KOPT-K1 (cell line): ENCODE measurements around the gene MPZL2.

Source experiments
- H3K27ac ChIP-seq: fragments of 200-600 bp; sonication (generic); 2 replicates; pipeline ENCODE4 v1.5.1; 2016; ENCODE audit warnings: antibody characterized with exemption, mild to moderate bottlenecking, low read depth, low read length; ENCODE audit not compliant: poor library complexity, severe bottlenecking
- H3K36me3 ChIP-seq: fragments of 200-600 bp; sonication (generic); 2 replicates; pipeline ENCODE4 v1.5.1; 2017; ENCODE audit warnings: antibody characterized with exemption, mild to moderate bottlenecking, low read length, moderate library complexity; ENCODE audit not compliant: insufficient read depth
- H3K9me3 ChIP-seq: fragments of 200-600 bp; sonication (generic); 2 replicates; pipeline ENCODE4 v1.5.1; 2017; ENCODE audit warnings: antibody characterized with exemption, low read length, mild to moderate bottlenecking; ENCODE audit not compliant: insufficient read depth, poor library complexity, severe bottlenecking

Gene MPZL2

DNA sequence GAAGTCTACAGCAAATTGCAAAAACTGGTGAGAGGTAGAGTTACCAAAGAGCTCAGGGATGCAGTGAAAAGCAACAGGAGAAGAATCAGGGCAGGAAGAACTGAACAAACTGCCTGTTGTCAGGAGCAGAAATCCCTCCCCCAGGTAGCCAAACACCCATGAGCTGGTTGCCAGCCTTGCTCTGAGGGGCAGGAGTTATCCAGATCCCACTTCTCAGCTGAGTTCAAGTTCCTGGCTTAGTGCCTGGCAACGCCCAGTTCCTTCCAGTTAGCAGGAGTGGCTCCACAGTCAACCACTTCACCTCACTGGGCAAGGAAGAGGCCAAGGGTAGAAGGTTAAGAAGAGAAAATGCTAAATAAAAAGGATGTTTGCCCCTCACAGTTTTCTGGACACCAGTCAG is 1.9 kb upstream of the MPZL2 start:
- Histone ChIP-seq H3K9me3 (no peaks in the 10 kb centered on the region), H3K27ac (no peak overlapping the region), H3K36me3 (no peaks in the 10 kb centered on the region)

GRCh38 chr11:118264569-118265465 is 720 bp upstream of the MPZL2 start:
- H3K36me3 ChIP-seq: no peaks in the 10 kb centered on the region
- H3K9me3 ChIP-seq: no peaks in the 10 kb centered on the region
- H3K27ac ChIP-seq: no peak overlapping the region

DNA sequence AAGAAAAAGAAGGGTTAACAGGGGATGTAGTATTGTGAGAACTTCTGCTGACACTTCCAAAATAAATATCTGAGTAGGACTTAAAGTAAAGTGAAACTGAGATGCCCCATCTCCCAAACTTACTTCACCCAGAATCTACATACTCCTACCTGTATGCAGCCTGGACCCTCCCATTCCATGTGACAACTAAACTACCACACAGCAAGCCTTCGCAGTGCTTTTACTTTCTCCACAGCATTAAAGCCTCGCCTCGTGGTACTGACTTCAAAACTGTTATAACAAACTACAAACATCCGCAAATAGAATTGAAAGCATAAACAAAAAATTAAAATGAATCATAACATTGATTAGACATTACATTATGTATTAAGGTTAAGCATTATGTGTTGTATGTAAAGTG is 985 bp downstream of the MPZL2 start:
- no peak overlapping the region for H3K27ac ChIP-seq

DNA sequence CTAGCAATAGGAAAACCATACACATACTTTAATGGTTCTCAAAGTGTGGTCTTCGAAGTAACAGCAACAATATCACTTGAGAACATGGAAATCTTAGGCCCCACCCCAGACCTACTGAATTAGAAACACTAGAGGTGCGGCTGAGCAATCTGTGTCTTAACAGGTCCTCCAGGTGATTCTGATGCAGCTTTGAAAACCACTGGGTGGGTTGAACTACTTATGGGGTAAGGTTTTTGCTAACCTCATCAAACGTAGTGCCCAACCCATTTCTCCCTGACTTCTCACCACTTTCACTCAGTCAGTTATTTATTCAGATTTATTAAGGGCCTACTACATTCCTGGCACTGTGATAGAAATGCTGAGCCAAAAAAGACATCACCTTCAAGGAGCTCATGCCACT is 3.7 kb downstream of the MPZL2 start:
- H3K36me3 ChIP-seq: no peaks in the 10 kb centered on the region
- H3K27ac ChIP-seq: no peak overlapping the region
- H3K9me3 ChIP-seq: no peaks in the 10 kb centered on the region

More for the DNA sequence above, 985 bp downstream of the MPZL2 start:
- Histone ChIP-seq H3K9me3 (no peaks in the 10 kb centered on the region), H3K36me3 (no peaks in the 10 kb centered on the region)

DNA sequence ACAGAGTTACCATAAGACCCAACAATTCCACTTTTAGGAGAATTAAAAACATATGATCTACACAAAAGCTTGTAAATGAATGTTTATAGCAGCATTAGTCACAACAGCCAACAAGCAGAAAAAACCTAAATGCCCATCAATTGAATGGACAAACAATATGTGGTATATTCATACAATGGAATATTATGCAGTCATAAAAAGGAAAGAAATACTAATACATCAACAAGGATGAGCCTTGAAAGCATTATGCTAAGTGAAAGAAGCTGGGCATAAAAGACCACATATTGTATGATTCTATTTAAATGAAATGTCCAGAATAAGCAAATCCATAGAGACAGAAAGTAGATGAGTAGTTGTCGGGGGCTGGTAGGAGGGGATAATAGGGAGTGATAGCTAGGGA is 5.0 kb downstream of the MPZL2 start:
- Histone ChIP-seq H3K36me3 (no peaks in the 10 kb centered on the region), H3K27ac (no peak overlapping the region), H3K9me3 (no peaks in the 10 kb centered on the region)

DNA sequence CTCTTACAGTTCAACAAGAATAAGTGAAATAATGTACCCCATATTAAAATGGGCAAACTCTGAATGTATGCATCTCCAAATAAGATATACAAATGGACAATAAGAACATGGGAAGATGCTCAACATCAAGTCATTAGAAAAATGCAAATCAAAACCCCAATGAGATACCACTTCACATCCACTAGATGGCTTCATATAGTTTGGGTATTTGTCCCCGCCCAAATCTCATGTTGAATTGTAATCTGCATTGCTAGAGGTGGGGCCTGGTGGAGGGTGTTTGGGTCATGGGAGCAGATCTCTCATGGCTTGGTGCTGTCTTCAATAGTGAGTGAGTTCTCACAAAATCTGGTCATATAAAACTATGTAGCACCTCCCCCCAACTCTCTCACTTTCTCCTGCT is 5.7 kb downstream of the MPZL2 start:
- Histone ChIP-seq H3K36me3 (no peaks in the 10 kb centered on the region), H3K9me3 (no peaks in the 10 kb centered on the region), H3K27ac (no peak overlapping the region)

DNA sequence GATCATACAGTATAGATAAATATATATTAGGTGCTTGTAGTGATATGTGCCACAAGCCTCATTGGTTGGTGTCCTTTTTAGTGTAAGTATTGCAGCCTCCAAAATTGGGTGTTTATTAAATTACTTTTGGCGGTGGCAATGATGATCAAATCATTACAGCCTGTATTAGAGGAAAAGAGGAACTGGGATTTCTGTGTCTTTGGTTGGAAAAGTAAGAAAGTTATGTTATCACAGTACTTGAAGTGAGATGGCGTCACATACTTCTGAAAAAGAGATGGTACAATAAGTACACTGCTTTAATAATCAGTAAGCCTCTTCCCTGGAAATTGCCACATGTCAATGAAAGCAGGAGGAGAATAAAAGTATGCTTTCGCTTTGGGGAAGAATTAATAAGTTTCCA is 11.4 kb downstream of the MPZL2 start:
- Histone ChIP-seq H3K27ac (no peak overlapping the region), H3K36me3 (no peaks in the 10 kb centered on the region), H3K9me3 (no peaks in the 10 kb centered on the region)

DNA sequence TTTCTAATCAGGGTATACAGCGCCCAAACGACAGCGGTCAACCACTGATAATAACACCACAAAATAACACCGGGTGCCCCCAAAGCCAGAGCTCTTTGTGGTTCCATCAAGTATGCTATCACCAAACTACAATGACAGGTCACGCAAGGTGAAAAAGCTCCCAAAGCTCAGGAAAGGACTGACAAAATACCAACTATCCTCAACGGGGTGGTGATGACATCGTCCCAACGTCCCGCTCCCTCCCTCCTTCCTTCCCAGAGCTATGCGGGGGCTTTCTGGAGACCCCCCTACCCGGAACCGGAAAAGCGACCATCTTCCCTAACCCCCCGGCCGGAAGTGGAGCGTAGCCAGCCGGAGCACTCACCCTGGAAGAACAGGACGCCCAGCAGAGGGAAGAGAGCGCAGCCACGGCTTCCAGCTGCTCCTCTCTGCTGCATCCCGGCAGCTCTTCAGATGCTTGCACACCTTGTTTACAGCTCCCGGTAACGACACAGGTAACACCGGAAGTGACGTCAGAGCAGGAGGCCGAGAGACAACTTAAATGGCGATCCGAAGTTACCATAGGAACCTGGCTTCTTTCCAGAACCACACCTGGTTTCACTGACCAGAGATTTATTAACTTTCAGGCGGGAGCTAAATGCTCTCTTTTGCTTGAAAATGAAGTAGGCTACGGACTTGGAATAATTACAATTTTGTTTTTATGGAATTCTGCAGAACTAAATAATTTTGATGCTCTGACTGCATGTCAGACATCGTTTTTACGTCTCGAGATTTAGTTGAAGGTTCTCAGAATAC is 12.0 kb downstream of the MPZL2 start, which contains the start of gene MPZL3:
TSS of gene MPZL3 (minus strand) at position 508 of the 795 bp plus-strand sequence. CDS start at position 437, 71 bp downstream.
- no peaks in the 10 kb centered on the region for H3K9me3 ChIP-seq
- no peaks in the 10 kb centered on the region for H3K36me3 ChIP-seq
- peak within 1 kb of the TSS; percentile 85 for H3K27ac ChIP-seq

DNA sequence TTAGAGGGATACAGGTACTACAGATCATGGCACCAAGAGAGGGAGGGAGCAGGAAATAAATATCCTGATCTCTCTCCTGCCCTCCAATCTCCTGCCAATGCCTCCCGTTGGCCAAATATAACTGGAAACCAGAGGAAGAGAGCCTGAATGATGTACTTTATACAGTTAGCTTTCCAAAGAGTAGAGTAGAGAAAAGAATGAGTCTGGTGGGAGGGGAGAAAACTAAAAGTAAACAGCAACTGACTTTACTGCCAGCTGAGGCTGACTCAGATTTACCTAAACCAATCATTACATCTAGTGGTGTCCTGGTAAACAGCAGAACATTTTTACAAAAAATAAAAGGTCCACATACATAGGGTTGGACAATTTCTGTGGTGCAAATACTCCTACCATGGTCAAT is 17.1 kb downstream of the MPZL2 start:
- Histone ChIP-seq H3K27ac (no peak overlapping the region), H3K9me3 (no peaks in the 10 kb centered on the region), H3K36me3 (no peaks in the 10 kb centered on the region)

GRCh38 chr11:118245936-118246562 is 18.0 kb downstream of the MPZL2 start:
- Histone ChIP-seq H3K36me3 (no peaks in the 10 kb centered on the region), H3K9me3 (no peaks in the 10 kb centered on the region), H3K27ac (no peak overlapping the region)

- Histone ChIP-seq H3K27ac (no peak overlapping the region), H3K36me3 (no peaks in the 10 kb centered on the region), H3K9me3 (no peaks in the 10 kb centered on the region)
These were observed 19.9 kb downstream of the MPZL2 start for GRCh38 chr11:118243993-118244762.

DNA sequence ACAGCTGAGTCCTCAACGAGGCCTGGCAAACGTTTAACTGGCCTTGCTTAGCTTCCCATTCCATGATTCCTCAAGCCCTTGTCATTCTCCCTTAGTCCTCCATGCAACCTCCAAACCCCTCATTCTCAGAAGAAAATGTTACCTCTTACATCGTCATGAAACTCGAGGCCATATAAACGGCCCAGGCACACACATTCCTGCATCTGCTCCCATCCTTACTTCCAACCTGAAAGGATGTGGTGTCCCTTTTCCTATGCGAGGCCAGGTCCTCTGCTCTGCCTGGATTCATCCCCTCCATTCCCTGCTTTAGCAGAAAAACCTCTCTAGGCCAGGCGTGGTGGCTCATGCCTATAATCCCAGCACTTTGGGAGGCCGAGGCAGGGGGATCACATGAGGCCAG is 20.9 kb downstream of the MPZL2 start:
- H3K36me3 ChIP-seq: no peaks in the 10 kb centered on the region
- no peak overlapping the region for H3K27ac ChIP-seq
- no peaks in the 10 kb centered on the region for H3K9me3 ChIP-seq

GRCh38 chr11:118241764-118242098 is 22.4 kb downstream of the MPZL2 start:
- Histone ChIP-seq H3K27ac (no peak overlapping the region), H3K36me3 (no peaks in the 10 kb centered on the region), H3K9me3 (no peaks in the 10 kb centered on the region)

DNA sequence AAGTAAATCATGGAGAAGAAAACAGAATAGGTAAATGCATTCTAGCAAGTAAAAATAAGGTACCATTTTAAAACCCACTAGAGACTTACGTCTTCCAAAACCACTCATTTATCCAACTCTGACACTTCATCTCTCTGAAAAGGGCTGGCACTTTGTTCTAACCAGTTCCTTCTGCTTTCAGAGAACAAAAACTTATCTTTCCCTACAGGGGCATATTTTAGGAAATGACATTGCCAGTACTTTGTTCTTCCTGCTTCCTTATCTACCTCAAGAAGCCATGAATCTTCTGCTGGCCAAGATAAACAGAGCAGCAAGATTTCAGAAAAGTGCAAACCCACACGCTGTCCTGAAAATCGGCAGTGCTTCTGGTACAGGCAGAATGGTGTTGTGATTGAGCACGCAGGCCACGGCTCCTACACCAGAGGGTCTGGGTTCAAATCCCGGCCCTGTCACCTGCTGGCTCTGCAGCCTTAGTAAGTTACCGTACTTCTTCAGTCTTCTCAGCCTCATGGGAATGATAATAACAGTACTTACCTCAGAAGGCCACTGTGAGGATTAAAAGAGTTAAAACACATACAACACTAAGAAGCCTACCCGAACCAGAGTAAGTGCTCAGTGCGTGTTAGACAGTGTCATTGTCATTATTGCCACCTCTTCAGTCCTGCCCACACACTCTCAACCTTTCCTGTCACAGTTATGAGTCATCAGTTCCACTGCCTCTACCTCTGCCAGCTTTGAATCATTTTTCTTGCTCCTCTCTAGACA is 22.9 kb downstream of the MPZL2 start:
- no peak overlapping the region for H3K27ac ChIP-seq
- H3K9me3 ChIP-seq: no peaks in the 10 kb centered on the region
- no peaks in the 10 kb centered on the region for H3K36me3 ChIP-seq
